ENCODE results near the gene TMEM134.
"Not testable (repeated sequence)": the region's sequence is repeated elsewhere in the genome, so short reads cannot be mapped to it uniquely, and the experiment has no call there.

TMEM134 gene

GRCh38 chr11:67436459-67437081 lies 32.5 kb downstream of the TMEM134 start:
- peak; percentile 71 for DNase-seq

- DNase-seq, result no peak
Observed at GRCh38 chr11:67435727-67436458, 33.2 kb downstream of the TMEM134 start.

- DNase-seq, result no peak
Observed at GRCh38 chr11:67435031-67435726, 33.9 kb downstream of the TMEM134 start.

GRCh38 chr11:67434395-67434881 lies 34.6 kb downstream of the TMEM134 start:
- DNase-seq, result no peak

GRCh38 chr11:67433536-67434394 lies 35.3 kb downstream of the TMEM134 start:
- no peak for DNase-seq

GRCh38 chr11:67432655-67433349 lies 36.2 kb downstream of the TMEM134 start:
- no peak for DNase-seq

- no peak for DNase-seq
Observed at GRCh38 chr11:67431346-67432249, 37.5 kb downstream of the TMEM134 start.

- DNase-seq, result no peak
Observed at GRCh38 chr11:67429722-67430121, 39.3 kb downstream of the TMEM134 start.

- no peak for DNase-seq
Observed at GRCh38 chr11:67429038-67429668, 39.9 kb downstream of the TMEM134 start.

GRCh38 chr11:67428052-67429001 lies 40.7 kb downstream of the TMEM134 start, which contains the start of gene RPS6KB2:
Gene RPS6KB2 (plus strand): TSS chr11:67428494. CDS start chr11:67428546, 52 bp downstream.
- DNase-seq, result peak; percentile 99

GRCh38 chr11:67427364-67427859 lies 41.6 kb downstream of the TMEM134 start:
- DNase-seq, result not testable (repeated sequence)

GRCh38 chr11:67423891-67424613 lies 45.0 kb downstream of the TMEM134 start:
- no peak for DNase-seq

GRCh38 chr11:67423466-67423865 lies 45.6 kb downstream of the TMEM134 start:
- DNase-seq, result no peak

GRCh38 chr11:67422891-67423290 lies 46.2 kb downstream of the TMEM134 start:
- no peak for DNase-seq

GRCh38 chr11:67421430-67422031 lies 47.5 kb downstream of the TMEM134 start:
- DNase-seq, result no peak

GRCh38 chr11:67420646-67421429 lies 48.2 kb downstream of the TMEM134 start:
- DNase-seq, result peak; percentile 98

GRCh38 chr11:67420147-67420645 lies 48.9 kb downstream of the TMEM134 start:
- DNase-seq, result no peak
